ENCODE results near the gene NLGN4X.
"Not testable (repeated sequence)": the region's sequence is repeated elsewhere in the genome, so short reads cannot be mapped to it uniquely, and the experiment has no call there.

NLGN4X gene

GRCh38 chrX:6005856-6006255 lies 222.8 kb downstream of the NLGN4X start:
- no peak for DNase-seq (ENCODE audit: low read depth)

- DNase-seq (ENCODE audit: low read depth), result no peak
Observed at GRCh38 chrX:6004529-6004928, 224.1 kb downstream of the NLGN4X start.

GRCh38 chrX:6002056-6002455 lies 226.6 kb downstream of the NLGN4X start:
- no peak for DNase-seq (ENCODE audit: low read depth)

GRCh38 chrX:5998901-5999300 lies 229.8 kb downstream of the NLGN4X start:
- DNase-seq (ENCODE audit: low read depth), result no peak

- DNase-seq (ENCODE audit: low read depth), result no peak
Observed at GRCh38 chrX:5998456-5998855, 230.2 kb downstream of the NLGN4X start.

GRCh38 chrX:5991393-5991792 lies 237.3 kb downstream of the NLGN4X start:
- DNase-seq (ENCODE audit: low read depth), result no peak

- DNase-seq (ENCODE audit: low read depth), result no peak
Observed at GRCh38 chrX:5979338-5979737, 249.3 kb downstream of the NLGN4X start.

GRCh38 chrX:5976332-5976731 lies 252.3 kb downstream of the NLGN4X start:
- no peak for DNase-seq (ENCODE audit: low read depth)

GRCh38 chrX:5971300-5971699 lies 257.4 kb downstream of the NLGN4X start:
- no peak for DNase-seq (ENCODE audit: low read depth)

GRCh38 chrX:5965406-5965805 lies 263.3 kb downstream of the NLGN4X start:
- no peak for DNase-seq (ENCODE audit: low read depth)

- DNase-seq (ENCODE audit: low read depth), result no peak
Observed at GRCh38 chrX:5959286-5959685, 269.4 kb downstream of the NLGN4X start.

GRCh38 chrX:5958523-5958922 lies 270.1 kb downstream of the NLGN4X start:
- DNase-seq (ENCODE audit: low read depth), result no peak

GRCh38 chrX:5957506-5957905 lies 271.2 kb downstream of the NLGN4X start:
- DNase-seq (ENCODE audit: low read depth), result peak; percentile 9

- DNase-seq (ENCODE audit: low read depth), result peak; percentile 30
Observed at GRCh38 chrX:5936438-5936837, 292.2 kb downstream of the NLGN4X start.

- DNase-seq (ENCODE audit: low read depth), result no peak
Observed at GRCh38 chrX:5928224-5928623, 300.4 kb downstream of the NLGN4X start.

GRCh38 chrX:5916945-5917344 lies 311.7 kb downstream of the NLGN4X start:
- no peak for DNase-seq (ENCODE audit: low read depth)

GRCh38 chrX:5915783-5916182 lies 312.9 kb downstream of the NLGN4X start:
- no peak for DNase-seq (ENCODE audit: low read depth)

GRCh38 chrX:5907207-5907606 lies 321.5 kb downstream of the NLGN4X start:
- DNase-seq (ENCODE audit: low read depth), result no peak

- not testable (repeated sequence) for DNase-seq (ENCODE audit: low read depth)
Observed at GRCh38 chrX:5903586-5904190, 325.0 kb downstream of the NLGN4X start.

GRCh38 chrX:5898463-5898862 lies 330.2 kb downstream of the NLGN4X start:
- no peak for DNase-seq (ENCODE audit: low read depth)

GRCh38 chrX:5891378-5891777 lies 337.3 kb downstream of the NLGN4X start:
- DNase-seq (ENCODE audit: low read depth), result no peak

GRCh38 chrX:5876984-5877596 lies 351.6 kb downstream of the NLGN4X start:
- no peak for DNase-seq (ENCODE audit: low read depth)

- no peak for DNase-seq (ENCODE audit: low read depth)
Observed at GRCh38 chrX:5870238-5870637, 358.4 kb downstream of the NLGN4X start.

- DNase-seq (ENCODE audit: low read depth), result no peak
Observed at GRCh38 chrX:5869786-5870185, 358.9 kb downstream of the NLGN4X start.
